Testis (tissue), 3 donors: ENCODE results near the gene WDR3. TPM values are rescaled to one million over a fixed set of nuclear protein-coding genes. Genes with fewer than 3 reads are reported as not detected.
"Not testable (repeated sequence)": the region's sequence is repeated elsewhere in the genome, so short reads cannot be mapped to it uniquely, and the experiment has no call there.

Experiments used
- DNase-seq: peaks from one replicate; pipeline ENCODE4 v3.0.0-alpha.2; 2019
- H3K27ac ChIP-seq, 2 donors: fragments of 200-600 bp; sonication (generic); one replicate each; pipeline ENCODE4 v1.5.1; 2019
- H3K27me3 ChIP-seq: fragments of 200-600 bp; sonication (generic); one replicate; pipeline ENCODE4 v1.5.1; 2019
- H3K36me3 ChIP-seq: fragments of 200-600 bp; sonication (generic); one replicate; pipeline ENCODE4 v1.5.1; 2017; ENCODE audit warnings: low read depth; ENCODE audit errors: missing control alignments
- H3K4me1 ChIP-seq: fragments of 200-600 bp; sonication (generic); one replicate; pipeline ENCODE4 v1.5.1; 2019
- H3K4me3 ChIP-seq, 2 donors: fragments of 200-600 bp; sonication (generic); one replicate each; pipeline ENCODE4 v1.5.1; 2017 to 2019
- H3K9me3 ChIP-seq: fragments of 200-600 bp; sonication (generic); one replicate; pipeline ENCODE4 v1.5.1; 2017
- POLR2A ChIP-seq: fragments of 450-650 bp; IDR thresholded peaks from one replicate; pipeline ENCODE4 v1.6.1; 2017; ENCODE audit warnings: antibody characterized with exemption, mild to moderate bottlenecking, moderate library complexity
- WGBS, 2 donors: methylation state at CpG; one replicate each; pipeline ENCODE4 v1.1.5; 2018; 5-methylcytosine and 5-hydroxymethylcytosine counted together
- intact Hi-C: fragments of 100-400 bp; cut with DNase I; formaldehyde crosslinking; loops from one replicate; pipeline ENCODE4 v1.15.1; 2023; ENCODE audit warnings: low total_unique reads
- polyA plus RNA-seq: library from polyadenylated mRNA; stranded (reverse); fragments of 350-450 nt; fragmentation: Illumina TruSeq; extraction: RNeasy Lipid Tissue Mini Kit (QIAGEN cat#74804); gene quantifications from one replicate; pipeline ENCODE4 v1.2.3, GENCODE V29; 2014; ENCODE audit warnings: low read depth, low replicate concordance; ENCODE audit not compliant: insufficient read depth
- total RNA-seq, 2 donors: library from RNA; depleted of rRNA; stranded (reverse); fragments of >200 nt; gene quantifications; one replicate each; pipeline ENCODE4 v1.2.3, GENCODE V29; 2016
- TF ChIP-seq, protein P1 (sequence below), 3 experiments: fragments of 450-650 bp in 2 of 3; fragments of 200-600 bp in 1 of 3; sonication (generic) in 1 of 3; IDR thresholded peaks; one replicate each; pipeline ENCODE4 v1.5.1; 2016 to 2019; ENCODE audit warnings: antibody characterized with exemption in 3 of 3, mild to moderate bottlenecking in 2 of 3, moderate library complexity in 1 of 3

Gene WDR3
- total and polyA plus RNA-seq, 3 donors from 2014 or later: 15.6 to 34.4 (median 21.9) TPM

DNA sequence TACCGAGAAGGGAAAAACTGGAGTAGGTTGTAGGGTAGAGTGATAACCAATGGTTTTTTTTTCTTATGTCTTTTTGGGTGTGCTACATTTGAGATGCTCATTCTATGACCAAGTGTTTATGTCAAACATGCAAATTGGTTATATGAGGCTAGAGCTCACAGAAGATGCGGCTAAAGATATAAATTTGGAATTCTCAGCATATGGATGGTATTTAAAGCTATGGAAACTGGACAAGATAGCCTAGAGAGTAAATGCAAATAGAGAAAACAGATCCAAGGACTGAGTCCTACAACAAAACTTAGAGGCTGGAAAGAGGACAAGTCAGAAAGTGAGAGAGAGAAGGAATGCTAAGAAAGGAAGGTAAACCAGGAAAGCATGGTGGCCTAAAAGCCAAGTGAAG, 7.5 kb upstream of the WDR3 start:
- no peak for DNase-seq
- intact Hi-C loops: no loop called here
- Histone ChIP-seq H3K27ac (no peak overlapping the region), H3K36me3 (no peaks in the 10 kb centered on the region), H3K27me3 (no peaks in the 10 kb centered on the region), H3K4me3 (no peak overlapping the region), H3K9me3 (no peaks in the 10 kb centered on the region), H3K4me1 (no peaks in the 10 kb centered on the region)
- WGBS, 2 donors: 90 to 96% methylated on average over 2 of the region's 2 CpGs
- TF ChIP-seq POLR2A: no peak
- TF ChIP-seq, protein P1, sequence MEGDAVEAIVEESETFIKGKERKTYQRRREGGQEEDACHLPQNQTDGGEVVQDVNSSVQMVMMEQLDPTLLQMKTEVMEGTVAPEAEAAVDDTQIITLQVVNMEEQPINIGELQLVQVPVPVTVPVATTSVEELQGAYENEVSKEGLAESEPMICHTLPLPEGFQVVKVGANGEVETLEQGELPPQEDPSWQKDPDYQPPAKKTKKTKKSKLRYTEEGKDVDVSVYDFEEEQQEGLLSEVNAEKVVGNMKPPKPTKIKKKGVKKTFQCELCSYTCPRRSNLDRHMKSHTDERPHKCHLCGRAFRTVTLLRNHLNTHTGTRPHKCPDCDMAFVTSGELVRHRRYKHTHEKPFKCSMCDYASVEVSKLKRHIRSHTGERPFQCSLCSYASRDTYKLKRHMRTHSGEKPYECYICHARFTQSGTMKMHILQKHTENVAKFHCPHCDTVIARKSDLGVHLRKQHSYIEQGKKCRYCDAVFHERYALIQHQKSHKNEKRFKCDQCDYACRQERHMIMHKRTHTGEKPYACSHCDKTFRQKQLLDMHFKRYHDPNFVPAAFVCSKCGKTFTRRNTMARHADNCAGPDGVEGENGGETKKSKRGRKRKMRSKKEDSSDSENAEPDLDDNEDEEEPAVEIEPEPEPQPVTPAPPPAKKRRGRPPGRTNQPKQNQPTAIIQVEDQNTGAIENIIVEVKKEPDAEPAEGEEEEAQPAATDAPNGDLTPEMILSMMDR (IDR thresholded peaks at IDR 0.05): no peak

DNA sequence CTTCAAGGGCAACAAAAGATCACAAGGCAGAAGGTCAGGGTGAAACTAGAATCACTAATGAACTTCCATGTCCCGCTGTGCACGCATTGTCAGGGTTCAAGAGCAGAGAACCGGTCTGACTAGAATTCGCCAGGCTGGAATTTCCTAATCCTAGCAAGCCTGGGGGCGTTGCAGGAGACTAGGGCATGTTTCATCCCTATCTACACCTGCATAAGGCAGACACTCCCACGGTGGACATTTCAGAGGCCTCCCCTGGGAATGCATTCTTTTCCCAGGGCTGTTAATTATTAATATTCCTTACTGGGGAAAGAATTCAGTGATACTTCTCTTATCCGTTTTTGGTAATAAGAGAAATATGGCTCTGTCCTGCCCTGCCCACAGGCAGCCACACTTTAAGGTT, 6.8 kb upstream of the WDR3 start:
- H3K36me3 ChIP-seq, H3K27ac ChIP-seq, DNase-seq, H3K4me1 ChIP-seq, intact Hi-C loops, H3K4me3 ChIP-seq, H3K27me3 ChIP-seq, H3K9me3 ChIP-seq: not testable (repeated sequence)
- WGBS, 2 donors: 86 to 89% methylated on average over 6 to 7 of the region's 7 CpGs

DNA sequence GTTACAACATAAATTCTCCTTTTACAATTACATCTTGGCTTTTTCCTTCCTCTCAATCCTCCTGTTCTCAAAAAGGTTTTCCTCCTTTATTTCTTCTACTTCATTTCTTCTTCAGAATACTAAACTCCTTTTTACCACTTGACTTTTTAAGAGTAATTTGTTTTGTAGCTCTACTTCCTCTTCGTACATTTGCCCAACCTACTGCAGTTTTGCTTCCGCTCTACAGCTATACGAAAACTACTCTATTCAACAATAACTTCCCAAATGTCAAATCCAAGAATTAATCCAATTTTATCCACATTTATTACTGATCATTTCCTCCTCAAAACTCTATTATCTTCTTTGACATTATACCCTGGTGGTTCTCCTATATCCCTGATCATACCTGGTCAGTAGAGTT, 3.6 kb upstream of the WDR3 start:
- intact Hi-C loops: no loop called here
- Histone ChIP-seq H3K9me3 (no peaks in the 10 kb centered on the region), H3K27ac (no peak overlapping the region), H3K27me3 (no peaks in the 10 kb centered on the region), H3K36me3 (no peaks in the 10 kb centered on the region), H3K4me1 (peaks cover 10% of the 10 kb centered on the region), H3K4me3 (no peak overlapping the region)
- WGBS, 2 donors: 85 to 90% methylated on average over 3 of the region's 3 CpGs
- no peak for DNase-seq
- TF ChIP-seq, protein P1 (IDR thresholded peaks at IDR 0.05): no peak
- TF ChIP-seq POLR2A: no peak

DNA sequence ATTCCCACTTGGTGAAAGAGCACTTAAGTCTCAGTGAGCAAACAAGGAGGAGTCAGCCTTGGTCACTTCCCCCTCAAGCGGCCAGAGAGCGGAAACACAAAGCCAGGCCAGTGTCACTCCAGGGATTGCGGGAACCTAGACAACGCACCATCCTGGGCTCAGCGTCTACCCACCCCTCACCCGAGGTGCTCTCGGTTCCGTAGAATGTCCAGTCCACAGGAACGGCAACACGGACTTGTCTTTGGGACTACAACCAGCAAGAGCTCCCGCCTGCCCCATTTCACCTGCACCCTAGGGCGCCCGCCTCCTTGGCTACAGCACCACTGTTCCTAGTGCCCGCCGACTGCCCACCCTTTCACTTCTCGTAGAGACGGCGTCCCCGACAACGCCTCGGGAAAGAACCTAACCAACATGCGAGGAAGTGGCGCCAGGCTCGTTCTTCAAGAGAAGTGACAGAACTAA, 627 bp upstream of the WDR3 start:
- intact Hi-C loops: no loop called here
- whole genome bisulfite sequencing, 2 donors: 0% methylated on average over 9 to 24 of the region's 24 CpGs
- H3K4me1 ChIP-seq: peaks cover 13% of the 10 kb centered on the region

DNA sequence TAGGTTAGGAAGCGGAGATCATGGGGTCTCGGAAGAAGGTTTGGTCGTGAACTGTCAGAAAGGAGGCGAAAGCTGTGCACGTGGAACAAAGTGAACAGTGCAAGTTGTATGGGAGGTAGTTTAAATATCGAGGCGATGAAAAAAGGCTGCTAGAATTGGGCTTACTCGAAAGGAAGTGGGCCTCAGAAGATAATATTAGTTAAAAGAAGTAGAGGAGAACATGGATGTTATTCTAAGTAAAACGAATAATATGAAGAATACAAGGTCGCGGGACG, 571 bp downstream of the WDR3 start:
- 0 to 1% methylated on average over 12 of the region's 12 CpGs for WGBS, 2 donors
- no peak for DNase-seq
- peak overlapping the region in 1 of 2 donors; percentile 88 for H3K27ac ChIP-seq
- no peaks in the 10 kb centered on the region for H3K27me3 ChIP-seq
- peaks cover 13% of the 10 kb centered on the region for H3K4me1 ChIP-seq
- H3K9me3 ChIP-seq: no peaks in the 10 kb centered on the region
- no peaks in the 10 kb centered on the region for H3K36me3 ChIP-seq
- H3K4me3 ChIP-seq: peak overlapping the region; percentile 86 to 99
- intact Hi-C loops: no loop called here
- no peak for TF ChIP-seq POLR2A
- TF ChIP-seq, protein P1 (IDR thresholded peaks at IDR 0.05): no peak

More for the DNA sequence above, 627 bp upstream of the WDR3 start:
- Histone ChIP-seq H3K27me3 (no peaks in the 10 kb centered on the region), H3K36me3 (no peaks in the 10 kb centered on the region), H3K9me3 (no peaks in the 10 kb centered on the region), H3K4me3 (peak overlapping the region; percentile 86 to 99), H3K27ac (peak overlapping the region; percentile 81 to 88)
- DNase-seq: peak; percentile 83
- TF ChIP-seq, protein P1 (IDR thresholded peaks at IDR 0.05): peak in 2 of 3 experiments; percentile 12 to 13
- TF ChIP-seq POLR2A: no peak
